Liver (tissue), 3 donors: ENCODE results near the gene UPK3B.
"Not testable (repeated sequence)": the region's sequence is repeated elsewhere in the genome, so short reads cannot be mapped to it uniquely, and the experiment has no call there.

Source experiments
- ATF3 ChIP-seq: IDR thresholded peaks from 2 replicates; pipeline ENCODE4 v1.6.1; 2016; ENCODE audit warnings: antibody characterized with exemption
- CTCF ChIP-seq: fragments of 150-350 bp; IDR thresholded peaks from 2 replicates; pipeline ENCODE4 v1.5.1; 2017; ENCODE audit warnings: improper control_type of control experiment, low read depth, low read length; ENCODE audit not compliant: missing input control
- HNF4A ChIP-seq, 2 donors: conservative IDR thresholded peaks; 2 replicates each; pipeline ENCODE4 v1.6.1; 2016; ENCODE audit warnings: antibody characterized with exemption in 2 of 2, mild to moderate bottlenecking in 2 of 2
- JUND ChIP-seq, 2 donors: IDR thresholded peaks; 2 replicates each; pipeline ENCODE4 v1.6.1; 2016; ENCODE audit warnings: antibody characterized with exemption in 2 of 2
- RAD21 ChIP-seq, 2 donors: IDR thresholded peaks; 2 replicates each; pipeline ENCODE4 v1.6.1; 2016; ENCODE audit warnings: antibody characterized with exemption in 2 of 2, mild to moderate bottlenecking in 2 of 2
- REST ChIP-seq: IDR thresholded peaks from 2 replicates; pipeline ENCODE4 v1.6.1; 2016; ENCODE audit warnings: antibody characterized with exemption, mild to moderate bottlenecking
- SP1 ChIP-seq: IDR thresholded peaks from 2 replicates; pipeline ENCODE4 v1.6.1; 2018; ENCODE audit warnings: antibody characterized with exemption, mild to moderate bottlenecking
- TAF1 ChIP-seq: conservative IDR thresholded peaks from 2 replicates; pipeline ENCODE4 v1.6.1; 2016; ENCODE audit warnings: antibody characterized with exemption, mild to moderate bottlenecking
- YY1 ChIP-seq: IDR thresholded peaks from 2 replicates; pipeline ENCODE4 v1.6.1; 2016; ENCODE audit warnings: antibody characterized with exemption, mild to moderate bottlenecking
- ZBTB33 ChIP-seq: IDR thresholded peaks from 2 replicates; pipeline ENCODE4 v1.6.1; 2016; ENCODE audit warnings: antibody characterized with exemption
- donor health status: healthy.
- donor health status: healthy.

GRCh38 chr7:76492139-76492538 is 18.2 kb upstream of the UPK3B start:
- TF ChIP-seq CTCF; JUND (IDR thresholded peaks at IDR 0.05); RAD21 (IDR thresholded peaks at IDR 0.05); SP1; ATF3; HNF4A (conservative IDR thresholded peaks at IDR 0.05); TAF1; REST; ZBTB33; YY1: not testable (repeated sequence)
